Activated T-cell treated with anti-CD3 and anti-CD28 coated beads for 48 hours (primary cell): ENCODE measurements around the gene PRXL2A.
"Not testable (repeated sequence)": the region's sequence is repeated elsewhere in the genome, so short reads cannot be mapped to it uniquely, and the experiment has no call there.

Experiments
- DNase-seq: peaks from one replicate; pipeline ENCODE4 v3.0.0-alpha.2; 2020; ENCODE audit warnings: low read depth

PRXL2A gene

DNA sequence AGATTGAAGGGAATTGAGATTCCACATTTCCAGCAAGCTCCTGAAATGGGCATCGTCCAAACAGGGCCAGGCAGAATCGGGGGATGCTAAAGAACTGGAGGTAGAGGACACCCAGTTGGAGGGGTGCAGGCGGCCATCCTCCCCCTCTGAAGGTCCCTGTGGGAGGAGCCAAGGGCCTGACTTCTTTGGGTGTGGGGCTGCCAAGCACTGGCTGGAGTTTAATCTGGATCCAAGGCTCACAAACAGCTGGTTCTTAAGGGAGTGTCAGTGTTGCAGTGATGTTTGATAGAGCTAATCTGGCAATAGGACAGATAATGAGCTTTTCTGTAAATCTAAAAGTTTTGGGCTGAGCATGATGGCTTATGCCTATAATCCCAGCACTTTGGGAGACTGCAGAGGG is 66.6 kb downstream of the PRXL2A start:
- no peak for DNase-seq

DNA sequence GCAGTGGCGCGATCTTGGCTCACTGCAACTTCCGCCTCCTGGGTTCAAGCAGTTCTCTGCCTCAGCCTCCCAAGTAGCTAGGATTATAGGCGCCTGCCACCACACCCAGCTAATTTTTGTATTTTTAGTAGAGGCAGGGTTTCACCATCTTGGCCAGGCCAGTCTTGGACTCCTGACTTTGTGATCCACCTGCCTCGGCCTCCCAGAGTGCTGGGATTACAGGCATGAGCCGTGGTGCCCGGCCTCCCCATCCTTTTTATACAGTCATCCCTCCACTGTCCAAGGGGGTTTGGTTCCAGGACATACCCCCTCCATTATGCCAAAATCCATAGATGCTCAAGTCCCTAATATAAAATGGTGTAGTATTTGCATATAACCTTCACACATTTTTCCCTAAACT is 67.3 kb downstream of the PRXL2A start:
- DNase-seq = not testable (repeated sequence)

DNA sequence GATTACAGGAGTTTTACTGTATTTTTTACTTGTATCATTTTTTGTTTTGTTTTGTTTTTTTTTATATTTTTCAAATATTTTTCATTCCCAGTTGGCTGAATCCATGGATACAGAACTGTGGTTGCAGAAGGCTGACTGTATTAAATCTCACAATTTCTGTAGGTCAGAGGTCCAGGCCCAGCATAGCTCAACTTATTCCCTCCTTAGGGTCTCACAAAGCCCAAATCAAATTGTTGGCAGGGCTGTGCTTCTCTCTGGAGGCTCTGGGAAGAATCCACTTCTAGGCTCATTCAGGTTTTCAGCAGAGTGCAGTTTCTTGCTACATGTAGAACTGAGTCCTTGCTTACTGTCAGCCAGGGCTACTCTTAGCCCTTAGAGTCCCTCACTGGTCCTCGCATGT is 68.3 kb downstream of the PRXL2A start:
- no peak for DNase-seq

DNA sequence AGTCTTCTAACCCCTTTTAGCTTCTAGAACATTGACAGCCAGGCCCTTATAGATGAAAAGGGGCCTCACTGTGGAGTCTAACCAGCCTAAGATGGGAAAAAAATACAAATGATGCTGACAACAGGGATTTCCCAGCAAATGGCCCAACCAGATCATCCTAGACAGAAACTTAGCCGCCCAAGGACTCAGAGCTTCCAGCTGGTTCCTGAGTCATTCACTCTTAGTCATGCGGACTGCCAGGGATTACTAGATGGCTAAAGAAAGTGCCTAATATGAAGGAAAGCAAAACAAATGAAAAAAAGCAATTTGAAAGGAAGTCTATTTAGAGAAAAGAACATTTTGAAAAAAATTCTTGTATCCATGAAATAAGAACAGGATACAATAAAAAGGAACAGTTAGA is 69.5 kb downstream of the PRXL2A start:
- no peak for DNase-seq

DNA sequence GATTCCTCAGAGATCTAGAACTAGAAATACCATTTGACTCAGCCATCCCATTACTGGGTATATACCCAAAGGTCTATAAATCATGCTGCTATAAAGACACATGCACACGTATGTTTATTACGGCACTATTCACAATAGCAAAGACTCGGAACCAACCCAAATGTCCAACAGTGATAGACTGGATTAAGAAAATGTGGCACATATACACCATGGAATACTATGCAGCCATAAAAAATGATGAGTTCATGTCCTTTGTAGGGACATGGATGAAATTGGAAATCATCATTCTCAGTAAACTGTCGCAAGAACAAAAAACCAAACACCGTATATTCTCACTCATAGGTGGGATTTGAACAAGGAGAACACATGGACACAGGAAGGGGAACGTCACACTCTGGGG is 72.0 kb downstream of the PRXL2A start:
- not testable (repeated sequence) for DNase-seq

DNA sequence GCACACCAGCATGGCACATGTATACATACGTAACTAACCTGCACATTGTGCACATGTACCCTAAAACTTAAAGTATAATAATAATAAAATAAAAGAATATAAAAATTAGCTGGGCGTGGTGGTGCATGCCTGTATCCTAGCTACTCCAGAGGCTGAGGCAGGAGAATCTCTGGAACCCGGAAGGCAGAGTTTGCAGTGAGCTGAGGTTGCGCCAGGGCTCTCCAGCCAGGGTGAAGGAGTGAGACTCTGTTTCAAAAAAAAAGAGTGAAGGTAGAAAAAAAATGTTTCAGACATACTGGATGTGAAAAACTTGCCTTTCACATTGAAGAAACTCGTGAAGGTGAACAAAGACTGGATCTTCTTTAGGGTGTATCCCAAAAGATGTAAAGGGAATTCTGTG is 72.5 kb downstream of the PRXL2A start:
- DNase-seq = no peak

DNA sequence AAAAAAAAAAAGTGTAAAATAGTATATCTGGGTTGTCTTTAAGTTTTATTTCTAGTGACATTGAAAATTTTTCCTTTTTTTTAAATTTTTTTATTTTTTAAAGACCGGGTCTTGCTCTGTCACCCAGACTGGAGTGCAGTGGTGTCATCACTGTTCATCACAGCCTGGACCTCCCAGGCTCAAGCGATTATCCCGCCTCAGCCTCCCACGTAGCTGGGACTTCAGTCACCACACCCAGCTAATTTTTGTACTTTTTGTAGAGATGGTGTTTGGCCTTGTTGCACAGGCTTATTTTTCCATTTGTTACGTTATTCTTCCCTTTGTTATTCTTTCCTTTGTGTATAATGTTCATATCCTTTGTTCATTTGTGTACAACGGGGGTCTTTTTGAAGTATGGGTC is 75.9 kb downstream of the PRXL2A start:
- DNase-seq = no peak

DNA sequence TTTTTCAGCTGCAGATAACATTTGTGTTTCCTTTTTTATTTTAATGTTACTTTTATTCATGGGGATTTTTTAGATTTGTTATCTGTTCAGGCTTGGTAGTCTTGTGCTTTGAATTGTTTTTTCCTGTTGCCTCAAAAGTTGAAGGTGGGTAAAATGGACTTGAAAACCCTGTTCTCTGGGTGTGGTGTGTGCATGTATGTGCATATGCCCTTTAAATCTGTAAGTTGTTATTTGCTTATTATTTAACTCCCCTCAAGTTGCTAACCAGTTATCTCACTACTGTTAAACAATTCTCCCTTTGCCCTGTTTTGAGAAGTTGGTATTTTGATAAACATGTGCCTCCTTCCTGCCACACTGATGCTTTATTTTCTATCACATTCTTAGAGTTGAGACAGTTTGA is 76.3 kb downstream of the PRXL2A start:
- no peak for DNase-seq

DNA sequence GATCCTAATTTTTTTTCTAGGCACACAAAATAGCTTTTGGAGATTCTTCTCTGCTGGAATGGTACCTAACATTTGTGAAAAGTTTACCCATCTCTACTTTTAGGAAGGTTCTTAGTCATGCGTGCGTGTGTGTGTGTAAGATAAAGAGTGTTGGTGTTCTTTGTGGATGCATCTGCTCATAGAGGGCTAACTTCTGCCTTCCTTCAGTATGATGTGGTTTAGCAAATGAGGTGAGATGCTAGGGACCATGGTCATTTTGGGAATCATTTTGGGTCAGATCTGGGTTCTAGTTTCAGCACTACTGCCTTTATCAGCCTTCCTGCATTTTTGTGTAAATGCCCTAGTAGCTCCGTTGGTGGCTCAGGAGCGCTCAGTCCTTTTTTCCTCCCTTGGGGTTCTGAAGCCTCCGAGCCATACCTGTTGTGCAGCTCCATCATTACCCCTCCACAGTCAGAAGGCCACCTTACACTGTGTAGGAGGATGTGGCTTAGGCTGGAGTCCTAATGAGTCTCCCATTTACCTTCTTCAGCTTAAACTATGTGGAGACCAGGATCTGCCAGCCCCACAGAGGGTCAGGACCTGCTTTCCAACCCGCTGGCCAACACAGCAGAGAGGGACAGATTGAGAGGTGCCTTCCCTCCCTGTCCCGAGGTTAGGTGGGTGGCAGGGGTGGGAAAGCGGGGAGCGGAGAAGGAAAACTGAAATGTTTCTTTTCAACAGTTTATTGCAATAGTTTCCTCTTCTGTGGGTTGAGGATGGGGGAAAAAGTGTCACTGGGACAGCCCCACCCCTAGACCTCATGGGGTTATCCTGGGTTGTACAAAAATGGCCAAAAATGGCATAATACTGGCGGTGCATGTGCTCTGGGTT is 77.0 kb downstream of the PRXL2A start:
- no peak for DNase-seq

DNA sequence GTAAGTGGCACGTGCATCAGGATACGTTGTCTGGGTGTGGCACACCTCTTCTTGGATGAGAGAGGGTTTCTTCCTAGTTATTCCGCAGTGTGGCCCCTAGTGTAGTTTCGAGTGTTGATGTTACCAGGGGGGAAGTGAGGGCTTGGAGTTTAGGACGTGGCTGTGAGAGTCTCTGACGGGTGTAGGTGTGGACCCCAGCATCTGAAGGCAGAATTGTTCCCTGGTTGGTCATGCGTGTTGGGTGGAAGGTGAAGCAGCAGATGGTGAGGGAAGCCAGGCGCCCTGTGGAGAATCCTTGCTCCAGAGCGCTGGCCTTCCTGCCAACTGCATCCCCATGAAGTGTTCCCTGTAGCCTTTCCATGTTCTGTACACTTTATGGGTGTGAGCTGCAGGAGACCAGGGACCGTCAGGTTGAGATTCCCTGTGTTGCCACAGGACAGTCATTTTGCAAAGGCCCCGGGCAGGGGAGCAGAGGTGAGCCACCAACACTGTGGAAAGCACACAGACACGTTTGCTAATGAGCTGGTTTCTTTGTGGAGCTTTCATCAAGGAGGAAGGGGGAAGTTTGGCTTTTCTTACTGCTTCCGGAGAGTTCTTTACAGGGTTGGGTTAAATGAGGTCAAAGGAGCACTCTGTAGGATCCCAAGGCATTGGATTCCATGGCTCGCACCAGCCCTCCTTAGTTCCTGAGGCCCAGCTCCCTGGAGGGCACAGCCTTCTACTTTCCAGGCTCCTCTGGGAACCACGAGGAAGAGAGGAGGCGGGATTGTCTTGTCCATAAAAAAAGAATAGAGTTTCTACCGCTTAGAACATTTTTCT is 77.8 kb downstream of the PRXL2A start:
- DNase-seq = no peak
